Ectodermal cell (in vitro differentiated cells): ENCODE measurements around the gene MYF6.

Experiments
- H3K27ac ChIP-seq: 2 replicates; pipeline ENCODE4 v1.7.0; 2013; ENCODE audit warnings: mild to moderate bottlenecking, low read depth, low read length; ENCODE audit not compliant: insufficient read depth, poor library complexity, severe bottlenecking
- H3K27me3 ChIP-seq: 2 replicates; pipeline ENCODE4 v1.7.0; 2013; ENCODE audit warnings: mild to moderate bottlenecking, low read length; ENCODE audit not compliant: insufficient read depth, control insufficient read depth, poor library complexity, severe bottlenecking
- H3K36me3 ChIP-seq: one replicate; pipeline ENCODE4 v1.7.0; 2013; ENCODE audit warnings: low read length; ENCODE audit not compliant: control insufficient read depth, insufficient read depth
- H3K4me1 ChIP-seq: one replicate; pipeline ENCODE4 v1.7.0; 2013; ENCODE audit warnings: low read length; ENCODE audit not compliant: control insufficient read depth, insufficient read depth
- H3K4me3 ChIP-seq: 2 replicates; pipeline ENCODE4 v1.7.0; 2013; ENCODE audit warnings: low read depth, low read length, control low read depth; ENCODE audit not compliant: insufficient read depth
- H3K9me3 ChIP-seq: 2 replicates; pipeline ENCODE4 v1.7.0; 2013; ENCODE audit warnings: mild to moderate bottlenecking, low read length, moderate library complexity; ENCODE audit not compliant: control insufficient read depth
- WGBS, 2 experiments: methylation state at CpG; one replicate each; pipeline ENCODE4 v1.1.7; 2013; ENCODE audit warnings: missing lambda C conversion rate in 2 of 2; 5-methylcytosine and 5-hydroxymethylcytosine counted together

The MYF6 gene

DNA sequence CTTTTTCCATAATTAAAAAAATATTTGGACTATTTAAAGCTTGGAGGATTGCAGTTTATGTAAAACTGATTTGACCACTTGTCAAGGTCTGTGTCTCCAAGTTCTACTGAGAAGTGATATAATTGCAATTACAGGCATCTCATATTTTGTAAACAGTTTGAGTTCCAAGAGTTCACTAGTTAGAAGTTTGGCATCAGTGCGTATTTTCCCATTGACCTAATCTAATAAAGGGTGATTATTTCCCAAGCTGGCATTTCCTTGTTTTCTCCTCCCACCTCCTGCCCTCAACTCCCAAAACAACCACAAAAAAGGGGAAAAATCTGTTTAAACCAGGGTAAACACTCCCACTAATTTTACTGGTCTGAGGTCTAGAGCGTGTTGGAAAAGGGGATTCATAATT, 3.0 kb upstream of the MYF6 start:
- WGBS, 2 experiments, result 88 to 100% methylated on average over 1 to 2 of the region's 2 CpGs
- Histone ChIP-seq H3K27me3 (peaks cover 39% of the 10 kb centered on the region), H3K4me3 (no peak overlapping the region), H3K36me3 (no peaks in the 10 kb centered on the region), H3K4me1 (no peaks in the 10 kb centered on the region), H3K27ac (no peak overlapping the region), H3K9me3 (no peaks in the 10 kb centered on the region)

GRCh38 chr12:80707830-80708258, 410 bp downstream of the MYF6 start:
- 25 to 29% methylated on average over 21 of the region's 21 CpGs for WGBS, 2 experiments
- no peaks in the 10 kb centered on the region for H3K9me3 ChIP-seq
- no peak overlapping the region for H3K27ac ChIP-seq
- peaks cover 58% of the 10 kb centered on the region for H3K27me3 ChIP-seq
- H3K36me3 ChIP-seq, result no peaks in the 10 kb centered on the region
- peak overlapping the region; percentile 22 for H3K4me3 ChIP-seq
- no peaks in the 10 kb centered on the region for H3K4me1 ChIP-seq

GRCh38 chr12:80708259-80708974, 983 bp downstream of the MYF6 start:
- Histone ChIP-seq H3K27ac (no peak overlapping the region), H3K9me3 (no peaks in the 10 kb centered on the region), H3K27me3 (peaks cover 59% of the 10 kb centered on the region), H3K36me3 (no peaks in the 10 kb centered on the region), H3K4me1 (no peaks in the 10 kb centered on the region), H3K4me3 (peak overlapping the region; percentile 22)
- WGBS, 2 experiments, result 3% methylated on average over 50 of the region's 50 CpGs

- no peaks in the 10 kb centered on the region for H3K36me3 ChIP-seq
- no peaks in the 10 kb centered on the region for H3K9me3 ChIP-seq
- H3K4me1 ChIP-seq, result peaks cover 3% of the 10 kb centered on the region
- peaks cover 64% of the 10 kb centered on the region for H3K27me3 ChIP-seq
- WGBS, 2 experiments, result 13 to 26% methylated on average over 9 to 10 of the region's 10 CpGs
- H3K4me3 ChIP-seq, result peak overlapping the region; percentile 22
- H3K27ac ChIP-seq, result no peak overlapping the region
These were observed 1.5 kb downstream of the MYF6 start for GRCh38 chr12:80708975-80709328.

DNA sequence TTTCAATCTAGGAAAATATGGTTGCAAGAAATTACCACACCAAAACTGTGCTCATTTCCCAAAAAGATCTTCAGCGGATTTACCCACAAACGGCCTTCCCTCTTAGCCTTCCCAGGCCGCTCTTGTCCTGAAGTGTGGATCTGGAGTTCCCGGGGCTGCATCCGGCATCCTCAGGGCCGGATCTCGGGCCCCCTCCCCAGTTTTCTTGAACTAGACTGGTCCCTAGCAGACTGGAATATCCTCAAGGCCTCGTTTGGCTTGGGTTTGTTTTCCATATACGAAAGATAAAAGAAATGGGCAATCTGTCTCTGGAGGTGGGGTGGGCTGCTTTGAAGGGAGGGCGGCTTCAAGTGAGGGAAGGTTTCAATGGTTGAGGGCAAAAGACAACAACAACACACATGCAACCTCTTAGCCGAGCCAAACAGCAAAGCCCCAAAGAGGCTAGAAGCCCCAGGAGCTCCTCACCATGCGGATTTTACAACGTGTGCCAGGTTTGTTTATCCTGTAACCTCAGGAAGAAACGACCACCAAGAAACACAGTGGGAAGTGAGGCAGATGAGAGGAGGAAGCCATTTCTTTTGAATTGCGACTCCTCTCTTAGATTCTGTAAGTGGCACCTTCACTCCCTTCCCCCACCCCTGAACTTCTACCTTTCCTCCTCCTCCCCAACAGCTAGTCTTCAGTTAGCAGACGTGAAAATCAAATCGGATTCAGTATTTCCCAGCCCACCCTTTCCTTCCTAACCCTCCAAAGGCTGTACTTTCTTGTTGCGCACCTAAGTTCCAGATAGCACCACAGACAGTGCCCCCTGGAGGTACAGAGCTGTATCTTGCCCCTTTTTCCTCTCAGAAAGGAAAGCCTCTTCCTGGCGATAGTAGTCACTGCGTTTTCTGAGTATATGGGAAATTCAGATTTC, 2.6 kb downstream of the MYF6 start:
- Histone ChIP-seq H3K27me3 (peaks cover 76% of the 10 kb centered on the region), H3K4me3 (no peak overlapping the region)

DNA sequence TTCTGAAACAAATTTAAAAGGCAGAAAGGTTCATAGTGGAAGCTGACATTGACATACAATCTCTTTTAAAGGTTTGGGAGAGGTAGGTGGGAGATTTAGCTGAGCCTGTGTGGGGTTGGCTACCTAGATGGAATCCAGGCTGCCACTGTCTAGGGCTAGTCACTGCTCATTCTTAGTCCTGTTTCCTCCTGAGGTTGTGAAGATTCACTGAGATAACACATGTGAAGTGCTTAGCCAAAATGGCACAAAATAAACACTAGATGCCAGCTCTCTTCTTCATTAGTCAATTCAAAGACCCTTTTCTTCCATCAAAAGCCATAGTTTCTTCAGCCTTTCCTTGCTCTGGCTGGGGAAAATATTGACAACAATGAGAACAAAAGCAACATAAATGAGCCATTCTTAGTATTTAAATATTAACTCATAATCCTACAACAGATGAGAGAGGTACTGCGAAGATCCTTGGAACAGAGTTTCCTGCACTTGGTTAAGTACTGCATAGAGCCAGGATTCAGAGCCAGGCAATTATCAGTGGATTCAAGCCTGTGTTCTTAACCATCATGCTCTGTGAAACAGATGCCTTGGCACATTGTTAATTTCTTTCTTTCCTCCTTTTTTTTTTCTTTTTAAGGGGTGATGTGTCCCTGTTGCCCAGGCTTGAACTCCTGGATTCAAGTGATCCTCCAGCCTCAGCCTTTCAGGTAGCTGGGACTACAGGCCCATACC, 3.5 kb downstream of the MYF6 start:
- peaks cover 9% of the 10 kb centered on the region for H3K4me1 ChIP-seq
- WGBS, 2 experiments, result 89 to 93% methylated on average over 1 of the region's 1 CpG
- H3K9me3 ChIP-seq, result no peaks in the 10 kb centered on the region
- H3K27me3 ChIP-seq, result peaks cover 73% of the 10 kb centered on the region
- H3K27ac ChIP-seq, result no peak overlapping the region
- H3K36me3 ChIP-seq, result no peaks in the 10 kb centered on the region
- no peak overlapping the region for H3K4me3 ChIP-seq

More for the DNA sequence above, 2.6 kb downstream of the MYF6 start:
- Histone ChIP-seq H3K9me3 (no peaks in the 10 kb centered on the region), H3K27ac (no peak overlapping the region), H3K36me3 (no peaks in the 10 kb centered on the region), H3K4me1 (peaks cover 9% of the 10 kb centered on the region)
- 44 to 46% methylated on average over 19 to 20 of the region's 20 CpGs for WGBS, 2 experiments

DNA sequence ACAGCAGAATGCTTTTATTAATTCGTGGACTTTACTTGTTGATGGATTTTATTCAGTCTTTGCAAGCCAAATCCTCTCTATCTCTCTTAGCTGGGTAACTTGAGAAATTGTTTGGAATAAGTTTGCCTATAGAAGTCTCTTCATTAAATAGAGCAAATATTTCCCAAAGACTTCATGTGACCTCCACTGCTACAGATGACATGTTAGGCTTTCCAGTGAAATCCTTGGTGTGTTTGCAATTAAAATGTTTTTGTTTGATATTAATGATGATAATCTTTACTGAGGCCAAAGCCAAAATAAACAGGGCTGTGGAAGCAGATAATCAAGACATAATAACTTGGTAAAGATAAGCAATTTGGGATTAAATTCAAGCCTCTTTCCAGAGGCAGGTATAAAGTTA, 4.4 kb downstream of the MYF6 start:
- peaks cover 9% of the 10 kb centered on the region for H3K4me1 ChIP-seq
- 90% methylated on average over 1 of the region's 1 CpG; no CpG with 5 or more reads in 1 of the 2 experiments for WGBS, 2 experiments
- no peaks in the 10 kb centered on the region for H3K36me3 ChIP-seq
- no peak overlapping the region for H3K4me3 ChIP-seq
- H3K27ac ChIP-seq, result no peak overlapping the region
- peaks cover 63% of the 10 kb centered on the region for H3K27me3 ChIP-seq
- H3K9me3 ChIP-seq, result no peaks in the 10 kb centered on the region

DNA sequence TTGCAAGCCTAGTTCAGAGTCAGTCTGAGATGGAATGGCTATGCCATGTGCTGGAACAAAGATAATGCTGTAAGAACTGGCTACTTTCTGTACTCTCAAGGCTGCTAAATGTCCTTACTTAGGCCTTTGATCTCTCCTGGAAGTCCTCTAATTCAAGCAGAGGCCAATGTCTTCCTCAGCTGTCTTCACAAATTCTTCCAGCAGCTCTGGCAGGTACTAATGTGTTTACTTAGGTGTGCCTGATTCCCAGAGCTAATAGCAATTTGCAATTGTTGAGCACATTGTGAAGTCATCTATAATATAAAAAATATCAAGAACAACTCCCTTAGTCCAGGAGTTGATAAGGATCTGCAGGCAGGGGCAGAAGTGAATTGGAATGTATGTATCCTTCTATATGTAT, 5.4 kb downstream of the MYF6 start:
- no peaks in the 10 kb centered on the region for H3K9me3 ChIP-seq
- H3K4me3 ChIP-seq, result no peak overlapping the region
- no peaks in the 10 kb centered on the region for H3K36me3 ChIP-seq
- H3K27me3 ChIP-seq, result peaks cover 53% of the 10 kb centered on the region
- peaks cover 14% of the 10 kb centered on the region for H3K4me1 ChIP-seq
- no peak overlapping the region for H3K27ac ChIP-seq

GRCh38 chr12:80713419-80713818, 6.0 kb downstream of the MYF6 start:
- WGBS, 2 experiments, result 80 to 85% methylated on average over 3 of the region's 4 CpGs
- Histone ChIP-seq H3K27me3 (peaks cover 48% of the 10 kb centered on the region), H3K4me3 (no peak overlapping the region), H3K9me3 (no peaks in the 10 kb centered on the region), H3K27ac (no peak overlapping the region), H3K36me3 (no peaks in the 10 kb centered on the region), H3K4me1 (peaks cover 15% of the 10 kb centered on the region)

GRCh38 chr12:80714055-80714454, 6.6 kb downstream of the MYF6 start:
- Histone ChIP-seq H3K4me1 (peaks cover 15% of the 10 kb centered on the region), H3K27me3 (peaks cover 42% of the 10 kb centered on the region), H3K4me3 (no peak overlapping the region), H3K9me3 (no peaks in the 10 kb centered on the region), H3K36me3 (no peaks in the 10 kb centered on the region), H3K27ac (no peak overlapping the region)
- 6% methylated on average over 16 of the region's 16 CpGs for WGBS, 2 experiments
